Activated CD4-positive, alpha-beta T cell treated with anti-CD3 and anti-CD28 coated beads for 36 hours (primary cell): ENCODE data around the gene PCDHGA1. TPM values are rescaled to one million over a fixed set of nuclear protein-coding genes. Genes with fewer than 3 reads are reported as not detected.

Experiments used
- ATAC-seq: fragments of 200-7000 bp; cut with Tn5 transposase; one replicate; pipeline ENCODE4 v1.10.0; 2021; ENCODE audit warnings: mild to moderate bottlenecking, moderate library complexity
- CTCF ChIA-PET: fragments of 350-600 bp; sonication (Branson Sonifier 250); formaldehyde crosslinking; loops from one replicate; lab custom pipeline; 2021; ENCODE audit warnings: antibody characterized with exemption; lab: Charles Lee
- POLR2A ChIA-PET: fragments of 350-600 bp; sonication (Branson Sonifier 250); formaldehyde crosslinking; loops from one replicate; lab custom pipeline; 2021; ENCODE audit warnings: antibody characterized with exemption, inconsistent platforms; lab: Charles Lee
- DNase-seq: peaks from one replicate; pipeline ENCODE4 v3.0.0-alpha.2; 2020
- H3K27ac Mint-ChIP-seq: one replicate; pipeline ENCODE4 v1.8.0; 2021; ENCODE audit warnings: mixed read lengths
- H3K27me3 Mint-ChIP-seq: one replicate; pipeline ENCODE4 v1.8.0; 2021; ENCODE audit warnings: mixed read lengths
- H3K36me3 Mint-ChIP-seq: one replicate; pipeline ENCODE4 v1.8.0; 2021; ENCODE audit warnings: low read depth, mixed read lengths
- H3K4me1 Mint-ChIP-seq: one replicate; pipeline ENCODE4 v1.8.0; 2021; ENCODE audit warnings: mixed read lengths
- H3K4me3 Mint-ChIP-seq: one replicate; pipeline ENCODE4 v1.8.0; 2021; ENCODE audit warnings: mild to moderate bottlenecking, moderate library complexity, mixed read lengths
- H3K9me3 Mint-ChIP-seq: one replicate; pipeline ENCODE4 v1.8.0; 2021; ENCODE audit warnings: low read depth, mixed read lengths
- intact Hi-C, 2 experiments: fragments of 100-400 bp; cut with DNase I in 1 of 2; cut with micrococcal nuclease in 1 of 2; formaldehyde crosslinking; loops; one replicate each; pipeline versions ENCODE4 v1.14.2 to v1.15.1; 2022 to 2024; cut with DNase I, micrococcal nuclease
- total RNA-seq, 2 experiments: library from RNA; stranded (reverse); gene quantifications; one replicate each; pipeline ENCODE4 v1.2.3, GENCODE V29; 2021

Gene PCDHGA1
- total RNA-seq, 2 experiments from 2014 or later = 0.05 TPM; not detected in 1

DNA sequence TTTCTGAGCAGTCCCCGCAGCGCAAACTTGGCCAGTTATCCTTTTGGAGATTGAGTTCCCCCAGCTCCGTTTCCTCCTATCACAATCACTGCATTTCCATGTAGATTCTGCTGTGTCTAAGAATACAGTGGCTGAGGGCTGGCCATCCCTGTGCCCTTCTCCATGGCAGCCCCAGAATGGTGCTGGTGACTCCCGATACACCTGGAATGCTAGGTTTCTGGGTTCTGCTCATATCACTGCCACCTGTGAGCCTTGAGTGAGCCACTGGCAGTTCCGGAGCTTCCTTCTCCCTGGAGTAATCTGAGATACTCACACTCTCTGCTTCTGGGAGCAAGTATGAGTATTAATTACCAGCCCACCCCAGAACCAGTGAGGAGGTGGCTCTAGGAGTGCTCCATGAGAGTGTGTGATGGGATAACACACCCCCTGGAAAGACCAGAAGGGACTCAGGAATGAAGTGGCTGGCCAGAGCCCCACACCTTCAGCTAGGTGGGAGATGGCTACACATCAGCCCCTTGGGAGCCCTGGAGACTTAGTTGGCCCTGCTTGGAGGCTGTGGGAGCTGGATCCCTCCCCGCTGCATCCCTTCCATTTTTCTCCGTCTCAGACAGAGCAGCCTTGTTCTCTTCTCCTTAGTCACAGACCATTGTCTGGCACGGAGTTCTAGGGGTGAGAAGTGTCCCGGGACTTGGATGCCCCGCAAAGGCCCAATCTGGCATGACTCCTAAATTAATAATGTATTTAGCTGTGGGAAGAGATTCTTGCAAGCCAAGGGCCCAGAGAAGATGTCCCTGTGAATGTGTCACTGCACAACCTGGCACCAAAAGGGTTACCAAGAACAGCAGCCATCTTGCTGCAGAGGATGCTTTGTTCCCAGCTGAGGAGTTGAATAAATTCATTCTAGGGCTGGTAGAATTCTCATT is 163.4 kb downstream of the PCDHGA1 start:
- peaks cover 6% of the 10 kb centered on the region for H3K4me1 Mint-ChIP-seq
- ChIA-PET CTCF (interaction anchor here (0.6 to 3.3 kb wide), 7 partner anchors 16 to 368 kb away, joined by 3 to 13 read pairs (median 3); partner anchors contain the start of gene PCDHGA10), POLR2A (no interaction called here)
- H3K9me3 Mint-ChIP-seq = no peaks in the 10 kb centered on the region
- DNase-seq = no peak
- H3K36me3 Mint-ChIP-seq = no peaks in the 10 kb centered on the region
- ATAC-seq = no peak
- intact Hi-C loops = no loop called here
- H3K4me3 Mint-ChIP-seq = no peak overlapping the region
- H3K27me3 Mint-ChIP-seq = peaks cover 68% of the 10 kb centered on the region
- H3K27ac Mint-ChIP-seq = no peak overlapping the region

DNA sequence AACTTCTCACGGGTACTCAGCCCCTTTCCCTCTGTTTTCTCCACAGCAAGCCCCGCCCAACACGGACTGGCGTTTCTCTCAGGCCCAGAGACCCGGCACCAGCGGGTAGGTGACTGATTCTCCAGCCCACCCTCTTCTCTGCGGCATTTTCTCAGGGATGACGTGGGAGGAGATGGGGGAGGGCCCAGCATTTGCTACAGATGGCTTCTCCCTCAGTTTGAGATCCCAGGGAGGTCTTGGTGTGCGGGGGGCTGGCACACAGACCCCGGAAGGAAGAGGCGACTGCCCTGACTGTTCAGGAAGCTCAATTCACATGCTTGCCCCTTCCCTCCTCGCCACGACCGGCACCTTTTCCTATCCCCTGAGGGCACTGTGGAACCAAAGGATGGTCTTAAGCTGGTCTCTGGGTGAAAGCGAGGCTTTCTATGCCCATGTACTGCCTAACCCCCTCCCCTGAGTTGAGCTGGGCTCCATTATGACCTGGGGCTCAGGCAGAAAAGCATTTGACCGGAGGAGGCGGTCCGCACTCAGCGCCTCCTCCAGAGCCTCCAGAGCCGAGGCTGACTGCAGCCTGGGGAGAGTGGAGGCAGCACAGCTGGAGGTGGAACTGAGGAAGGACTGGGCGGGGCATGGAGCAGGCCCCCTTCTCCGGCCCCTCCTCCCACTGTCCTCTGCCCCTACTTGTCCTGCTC is 164.6 kb downstream of the PCDHGA1 start:
- POLR2A ChIA-PET = no interaction called here
- no peak for ATAC-seq
- no peaks in the 10 kb centered on the region for H3K36me3 Mint-ChIP-seq
- no peak for DNase-seq
- CTCF ChIA-PET = interaction anchor here (0.8 to 3.3 kb wide), 4 partner anchors 18 to 74 kb away, joined by 3 to 13 read pairs (median 3); partner anchors contain the start of gene PCDHGA11
- intact Hi-C loops = no loop called here
- peaks cover 6% of the 10 kb centered on the region for H3K4me1 Mint-ChIP-seq
- no peak overlapping the region for H3K4me3 Mint-ChIP-seq
- no peak overlapping the region for H3K27ac Mint-ChIP-seq
- H3K27me3 Mint-ChIP-seq = peaks cover 62% of the 10 kb centered on the region
- H3K9me3 Mint-ChIP-seq = no peaks in the 10 kb centered on the region

DNA sequence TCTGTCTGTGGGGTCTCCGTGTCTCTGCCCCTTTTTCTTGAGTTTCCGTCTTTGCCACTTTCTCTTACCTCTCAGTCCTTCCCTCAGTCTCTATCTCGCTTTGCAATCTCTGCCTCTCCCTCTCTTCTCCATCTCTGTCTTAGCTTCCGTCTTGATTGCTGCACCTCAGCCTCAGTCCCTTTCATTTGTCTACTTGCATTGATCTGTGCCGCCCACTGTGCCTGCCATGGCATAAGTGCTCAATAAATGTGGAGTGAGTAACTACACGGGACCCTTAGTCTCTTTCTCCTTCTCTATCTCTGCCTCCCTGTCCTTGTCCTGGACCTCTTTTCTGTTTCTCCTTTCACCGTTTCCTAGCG is 165.1 kb downstream of the PCDHGA1 start:
- CTCF ChIA-PET = interaction anchor here (0.8 to 1.1 kb wide), 3 partner anchors 72 to 98 kb away, joined by 3 read pairs; partner anchors contain the start of genes PCDHGA11 and PCDHGB5
- intact Hi-C loops = no loop called here
- peaks cover 57% of the 10 kb centered on the region for H3K27me3 Mint-ChIP-seq
- no peak for DNase-seq
- no peaks in the 10 kb centered on the region for H3K36me3 Mint-ChIP-seq
- H3K4me1 Mint-ChIP-seq = peaks cover 6% of the 10 kb centered on the region
- H3K9me3 Mint-ChIP-seq = no peaks in the 10 kb centered on the region
- ATAC-seq = no peak
- H3K27ac Mint-ChIP-seq = no peak overlapping the region
- POLR2A ChIA-PET = no interaction called here
- H3K4me3 Mint-ChIP-seq = no peak overlapping the region

DNA sequence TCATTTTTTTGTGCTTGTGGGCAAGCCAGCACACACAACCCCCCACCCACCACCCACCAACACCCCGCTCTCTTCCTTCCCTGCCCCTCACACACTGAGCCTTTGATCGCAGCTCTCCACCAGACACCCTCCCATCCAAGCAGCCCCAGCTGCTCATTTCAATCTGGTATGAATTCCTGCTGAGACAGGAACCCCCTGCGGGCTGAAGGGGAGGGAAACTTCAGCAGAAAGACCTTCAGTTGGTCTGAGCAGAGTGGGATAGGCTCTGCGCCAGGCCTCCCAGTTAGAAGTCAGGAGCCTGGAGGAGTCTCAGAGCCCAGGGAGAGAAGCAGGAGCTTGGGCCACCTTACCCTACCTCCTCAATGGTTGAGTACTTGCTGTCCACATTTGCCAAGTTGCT is 165.7 kb downstream of the PCDHGA1 start:
- no peaks in the 10 kb centered on the region for H3K36me3 Mint-ChIP-seq
- POLR2A ChIA-PET = no interaction called here
- ATAC-seq (no peak), DNase-seq (no peak)
- CTCF ChIA-PET = interaction anchor here (1.0 to 1.1 kb wide), 2 partner anchors 25 to 99 kb away, joined by 3 read pairs; partner anchors contain the start of gene PCDHGB5
- H3K27ac Mint-ChIP-seq = no peak overlapping the region
- no peak overlapping the region for H3K4me3 Mint-ChIP-seq
- H3K4me1 Mint-ChIP-seq = peaks cover 6% of the 10 kb centered on the region
- peaks cover 51% of the 10 kb centered on the region for H3K27me3 Mint-ChIP-seq
- no peaks in the 10 kb centered on the region for H3K9me3 Mint-ChIP-seq
- intact Hi-C loops = no loop called here

DNA sequence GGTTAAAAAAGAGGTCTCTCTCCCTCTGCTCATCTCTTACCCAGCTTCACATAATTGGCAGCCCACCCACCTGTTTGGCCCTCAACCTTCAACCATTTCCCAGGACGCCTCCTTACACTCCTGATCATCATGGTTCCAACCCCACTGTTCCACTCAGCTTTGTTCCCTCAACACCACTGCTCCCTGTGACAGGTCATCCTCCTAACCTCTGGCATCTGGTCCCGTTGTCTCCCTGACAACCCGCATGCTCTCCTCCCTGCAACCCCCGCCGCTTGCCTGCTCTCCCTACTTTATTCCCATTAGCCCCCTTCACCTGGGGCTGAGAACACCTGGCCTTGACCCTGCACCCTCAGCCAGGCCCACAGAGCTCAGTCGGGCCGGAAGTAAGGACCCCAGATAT is 171.4 kb downstream of the PCDHGA1 start:
- Mint-ChIP-seq H3K27ac (no peak overlapping the region), H3K36me3 (no peaks in the 10 kb centered on the region), H3K4me3 (no peak overlapping the region), H3K27me3 (peaks cover 10% of the 10 kb centered on the region), H3K9me3 (no peaks in the 10 kb centered on the region), H3K4me1 (no peaks in the 10 kb centered on the region)
- intact Hi-C loops = no loop called here
- ATAC-seq = no peak
- ChIA-PET CTCF (interaction anchor here (0.7 kb wide), 2 partner anchors 10 to 12 kb away, joined by 3 read pairs; no protein-coding TSS in a partner anchor), POLR2A (no interaction called here)
- no peak for DNase-seq

DNA sequence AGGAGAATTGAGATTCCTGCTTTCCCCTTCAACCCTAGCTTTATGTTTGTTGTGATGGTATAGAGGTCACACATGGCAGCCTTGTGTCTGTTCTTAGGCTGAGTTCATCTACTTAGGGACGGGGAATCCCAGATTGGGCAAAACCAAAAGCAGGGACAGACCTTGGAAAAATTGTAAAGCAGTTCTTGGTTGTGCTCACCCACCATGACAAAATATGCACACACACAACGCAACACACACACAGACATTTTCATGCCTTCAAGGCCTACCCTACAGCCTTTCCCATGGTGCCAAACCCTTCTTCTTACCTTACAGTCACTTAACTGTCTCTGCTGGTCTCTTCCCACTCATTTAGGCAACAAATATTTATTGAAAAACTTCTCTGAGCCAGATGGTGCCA is 173.4 kb downstream of the PCDHGA1 start:
- intact Hi-C loops = no loop called here
- Mint-ChIP-seq H3K4me1 (no peaks in the 10 kb centered on the region), H3K4me3 (no peak overlapping the region), H3K27ac (no peak overlapping the region), H3K27me3 (peaks cover 2% of the 10 kb centered on the region), H3K9me3 (no peaks in the 10 kb centered on the region), H3K36me3 (no peaks in the 10 kb centered on the region)
- ATAC-seq (no peak), DNase-seq (no peak)
- CTCF ChIA-PET = interaction anchor here (1.0 kb wide), 1 partner anchor 107 kb away, joined by 4 read pairs; no protein-coding TSS in a partner anchor
- POLR2A ChIA-PET = no interaction called here

DNA sequence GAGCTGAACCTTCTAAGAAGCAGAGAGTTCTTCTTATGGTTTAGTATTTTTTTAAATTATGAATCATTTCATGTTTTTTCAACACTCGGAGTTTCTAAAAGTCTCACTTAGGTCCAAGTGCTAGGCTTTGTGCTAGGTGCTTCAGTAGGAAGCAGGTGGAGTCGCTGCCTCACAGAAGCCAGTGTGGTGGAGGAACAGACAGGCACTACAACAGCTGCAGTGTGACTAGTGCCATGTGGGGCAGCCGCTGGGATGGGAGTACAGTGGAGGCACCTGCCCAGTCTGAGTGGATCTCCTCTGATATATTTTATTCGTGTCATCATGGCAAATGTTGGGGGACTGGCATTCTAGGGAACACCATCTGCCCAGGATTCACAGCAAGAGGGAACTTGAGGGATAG is 173.9 kb downstream of the PCDHGA1 start:
- Mint-ChIP-seq H3K9me3 (no peaks in the 10 kb centered on the region), H3K4me3 (no peak overlapping the region), H3K36me3 (no peaks in the 10 kb centered on the region), H3K4me1 (peaks cover 4% of the 10 kb centered on the region), H3K27ac (no peak overlapping the region), H3K27me3 (peaks cover 2% of the 10 kb centered on the region)
- intact Hi-C loops = no loop called here
- POLR2A ChIA-PET = no interaction called here
- ATAC-seq (no peak), DNase-seq (no peak)
- CTCF ChIA-PET = interaction anchor here (1.0 kb wide), 1 partner anchor 107 kb away, joined by 4 read pairs; no protein-coding TSS in a partner anchor

DNA sequence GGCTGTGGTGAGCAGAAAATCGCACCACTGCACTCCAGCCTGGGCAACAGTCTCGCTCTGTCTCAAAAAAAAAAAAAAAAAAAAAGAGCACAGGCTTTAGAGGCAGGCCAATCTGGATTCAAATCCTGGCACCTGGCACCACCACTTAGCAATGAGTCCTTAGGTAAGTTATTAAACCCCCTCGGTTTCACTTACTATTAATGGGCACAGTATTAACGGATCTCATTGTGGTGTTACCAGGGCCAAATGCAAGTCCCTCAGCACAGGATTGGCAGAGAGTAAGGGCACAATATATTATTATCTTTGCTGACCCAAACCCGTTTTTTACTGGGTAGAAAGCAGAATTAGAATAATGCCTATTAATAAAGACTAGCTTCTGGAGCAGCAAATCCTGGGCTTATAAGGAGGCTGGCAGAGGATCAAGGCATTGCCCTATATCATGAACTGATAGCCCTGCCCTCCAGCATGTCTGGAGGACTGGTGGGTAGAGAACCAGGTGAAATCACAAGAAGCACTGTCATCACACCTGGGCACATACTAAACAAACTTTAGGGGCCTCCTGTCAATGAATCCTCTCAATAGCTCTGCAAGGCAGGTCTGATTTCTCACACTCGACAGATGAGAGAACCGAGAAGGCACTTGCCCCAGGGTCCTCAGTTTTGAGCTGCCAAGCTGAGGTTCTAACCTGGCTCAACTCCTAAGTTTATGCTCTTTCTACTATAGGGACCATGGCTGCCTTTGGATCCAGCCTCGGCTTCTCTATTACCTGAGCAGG is 176.3 kb downstream of the PCDHGA1 start:
- POLR2A ChIA-PET = no interaction called here
- DNase-seq = no peak
- H3K9me3 Mint-ChIP-seq = no peaks in the 10 kb centered on the region
- H3K36me3 Mint-ChIP-seq = no peaks in the 10 kb centered on the region
- H3K4me1 Mint-ChIP-seq = peaks cover 9% of the 10 kb centered on the region
- H3K4me3 Mint-ChIP-seq = no peak overlapping the region
- no peaks in the 10 kb centered on the region for H3K27me3 Mint-ChIP-seq
- no peak for ATAC-seq
- CTCF ChIA-PET = interaction anchor here (0.6 to 2.3 kb wide), 5 partner anchors 11 to 314 kb away, joined by 3 to 6 read pairs (median 5); partner anchors contain the start of genes PCDHB10 and PCDHGC5
- no peak overlapping the region for H3K27ac Mint-ChIP-seq
- intact Hi-C loops = no loop called here

DNA sequence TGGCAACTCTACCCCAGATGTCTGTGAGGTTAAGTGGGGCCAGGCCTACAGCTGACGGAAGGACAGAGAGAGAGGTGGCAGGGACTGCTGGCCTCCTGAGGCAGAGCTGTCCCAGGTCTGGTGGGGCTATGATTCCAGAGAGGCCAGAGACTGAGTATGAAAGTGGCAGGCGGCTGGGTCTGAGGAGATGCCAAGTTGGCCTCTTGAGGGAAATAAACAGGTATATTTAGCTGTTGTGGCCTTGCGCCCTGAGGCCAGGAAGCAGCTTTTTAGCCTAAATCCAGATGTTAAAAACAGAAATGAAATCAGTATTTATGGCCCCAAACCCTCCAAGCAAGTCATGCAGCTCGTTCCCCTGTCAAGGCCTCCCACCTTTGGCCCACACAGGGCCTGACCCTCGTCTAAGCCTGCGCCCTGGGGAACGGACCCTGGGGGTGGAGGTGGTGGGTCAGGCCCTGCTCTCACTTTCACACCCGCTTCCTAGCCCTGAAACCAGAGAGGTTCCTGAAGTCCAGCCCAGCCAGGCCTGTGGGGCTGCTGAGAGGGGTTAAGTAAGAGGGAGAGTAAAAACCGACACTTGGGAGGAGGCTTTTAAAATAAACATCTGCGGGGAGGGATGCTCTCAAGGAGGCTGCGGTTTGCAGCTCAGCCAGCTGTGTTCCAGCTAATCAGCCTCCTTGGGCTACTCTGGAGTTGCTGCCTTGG is 177.2 kb downstream of the PCDHGA1 start:
- no peak for DNase-seq
- no peaks in the 10 kb centered on the region for H3K36me3 Mint-ChIP-seq
- ATAC-seq = no peak
- no peaks in the 10 kb centered on the region for H3K27me3 Mint-ChIP-seq
- H3K4me3 Mint-ChIP-seq = no peak overlapping the region
- no peak overlapping the region for H3K27ac Mint-ChIP-seq
- ChIA-PET CTCF (interaction anchor here (0.6 to 2.3 kb wide), 7 partner anchors 10 to 315 kb away, joined by 3 to 6 read pairs (median 4); partner anchors contain the start of gene PCDHB10), POLR2A (no interaction called here)
- peaks cover 12% of the 10 kb centered on the region for H3K4me1 Mint-ChIP-seq
- no peaks in the 10 kb centered on the region for H3K9me3 Mint-ChIP-seq
- intact Hi-C loops = no loop called here

DNA sequence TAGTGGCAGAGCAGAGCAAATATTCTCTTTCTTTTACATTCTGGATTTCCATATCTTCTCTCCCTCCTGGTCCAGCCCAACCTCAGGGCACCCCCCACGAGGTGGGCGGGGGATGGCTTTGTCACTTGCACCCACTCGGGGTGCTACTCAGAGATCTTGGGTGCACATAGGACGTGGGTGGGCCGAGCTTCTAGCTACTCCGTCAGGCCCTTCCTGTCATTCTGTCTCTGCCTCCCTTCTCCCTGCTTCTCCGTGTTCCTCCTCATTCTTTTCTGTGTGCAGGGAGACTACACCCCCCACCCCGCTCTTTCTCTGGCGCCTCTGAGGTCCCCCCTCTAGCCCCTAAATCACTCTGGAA is 178.1 kb downstream of the PCDHGA1 start:
- Mint-ChIP-seq H3K9me3 (no peaks in the 10 kb centered on the region), H3K27ac (no peak overlapping the region), H3K4me1 (peaks cover 18% of the 10 kb centered on the region), H3K4me3 (no peak overlapping the region), H3K36me3 (peaks cover 4% of the 10 kb centered on the region), H3K27me3 (no peaks in the 10 kb centered on the region)
- intact Hi-C loops = no loop called here
- CTCF ChIA-PET = interaction anchor here (0.7 to 2.3 kb wide), 4 partner anchors 9 to 56 kb away, joined by 3 to 6 read pairs (median 5); no protein-coding TSS in a partner anchor
- ATAC-seq (no peak), DNase-seq (no peak)
- POLR2A ChIA-PET = no interaction called here
